DMS114 treated with DMSO at 0.1 percent for 48 hours (cell line): ENCODE results near the gene ZNF793.

Experiments
- DNase-seq: peaks from one replicate; lab custom pipeline; 2025; ENCODE audit not compliant: unreplicated experiment; lab: John Stamatoyannopoulos, UW

ZNF793 gene

GRCh38 chr19:37564624-37565369, 58.1 kb downstream of the ZNF793 start:
- no peak for DNase-seq

- no peak for DNase-seq
Measured at GRCh38 chr19:37565370-37565669, 58.6 kb downstream of the ZNF793 start.

GRCh38 chr19:37572203-37572602, 65.5 kb downstream of the ZNF793 start:
- DNase-seq = no peak

- DNase-seq = no peak
Measured at GRCh38 chr19:37583340-37583739, 76.6 kb downstream of the ZNF793 start.
